Astrocyte of the spinal cord (primary cell): Measurements from ENCODE around the gene PACRG.

Source experiments
- DNase-seq: peaks from one replicate; pipeline ENCODE4 v3.0.0; 2011; ENCODE audit warnings: low read depth, low spot score
- H3K4me3 ChIP-seq: 2 replicates; pipeline ENCODE4 v1.5.1; 2011; ENCODE audit warnings: low read depth, mild to moderate bottlenecking, low read length, moderate library complexity
- CTCF ChIP-seq: IDR thresholded peaks from 2 replicates; pipeline ENCODE4 v1.5.1; 2012; ENCODE audit warnings: low read depth, mild to moderate bottlenecking, low read length, inconsistent platforms
- in situ Hi-C: cut with HindIII; loops from 2 replicates; pipeline ENCODE4 v1.10.0; 2017; ENCODE audit warnings: low sequenced_read_pairs

Gene PACRG

GRCh38 chr6:163190786-163191185, 463.0 kb downstream of the PACRG start:
- no peak for DNase-seq
- H3K4me3 ChIP-seq = no peak overlapping the region
- TF ChIP-seq CTCF = no peak
- in situ Hi-C loops = no loop called here

- in situ Hi-C loops = no loop called here
- TF ChIP-seq CTCF = no peak
- DNase-seq = no peak
Measured at GRCh38 chr6:163191704-163192537, 464.1 kb downstream of the PACRG start.

GRCh38 chr6:163192591-163192990, 464.8 kb downstream of the PACRG start:
- no peak for DNase-seq
- no peak for TF ChIP-seq CTCF
- in situ Hi-C loops = no loop called here
- H3K4me3 ChIP-seq = no peak overlapping the region

More at GRCh38 chr6:163191704-163192537, 464.1 kb downstream of the PACRG start:
- H3K4me3 ChIP-seq = no peak overlapping the region

GRCh38 chr6:163193326-163193725, 465.6 kb downstream of the PACRG start:
- H3K4me3 ChIP-seq = no peak overlapping the region

GRCh38 chr6:163195721-163196691, 468.2 kb downstream of the PACRG start:
- TF ChIP-seq CTCF = no peak
- H3K4me3 ChIP-seq = no peak overlapping the region
- DNase-seq = no peak
- in situ Hi-C loops = no loop called here

More at GRCh38 chr6:163193326-163193725, 465.6 kb downstream of the PACRG start:
- DNase-seq = no peak
- no peak for TF ChIP-seq CTCF
- in situ Hi-C loops = no loop called here

- H3K4me3 ChIP-seq = no peak overlapping the region
- no peak for TF ChIP-seq CTCF
- in situ Hi-C loops = no loop called here
- DNase-seq = no peak
Measured at GRCh38 chr6:163197839-163198238, 470.1 kb downstream of the PACRG start.
